Tibial nerve (tissue), 4 donors: ENCODE data around the gene SLC34A1. TPM values are rescaled to one million over a fixed set of nuclear protein-coding genes. Genes with fewer than 3 reads are reported as not detected.
A peak's percentile ranks its signal among the peaks of the same experiment; 100 is the strongest.

Source experiments
- DNase-seq, 2 donors: peaks; one replicate each; pipeline ENCODE4 v3.0.0-alpha.2; 2019; ENCODE audit warnings: low spot score in 2 of 2
- H3K27ac ChIP-seq, 4 donors: fragments of 200-600 bp; sonication (generic) in 3 of 4; one replicate each; pipeline ENCODE4 v1.5.1; 2017 to 2019; ENCODE audit warnings: mild to moderate bottlenecking in 1 of 4
- H3K27me3 ChIP-seq, 2 donors: fragments of 200-600 bp; sonication (generic) in 1 of 2; one replicate each; pipeline versions ENCODE4 v1.5.1 to v1.6.0; 2017 to 2019
- H3K36me3 ChIP-seq, 3 donors: fragments of 200-600 bp; sonication (generic); one replicate each; pipeline ENCODE4 v1.5.1; 2018 to 2019
- H3K4me1 ChIP-seq, 4 donors: fragments of 200-600 bp; sonication (generic) in 3 of 4; one replicate each; pipeline ENCODE4 v1.5.1; 2017 to 2019
- H3K4me3 ChIP-seq, 4 donors: fragments of 200-600 bp; sonication (generic) in 3 of 4; one replicate each; pipeline ENCODE4 v1.5.1; 2017 to 2019; ENCODE audit warnings: mild to moderate bottlenecking in 1 of 4, moderate library complexity in 1 of 4
- H3K9me3 ChIP-seq, 4 donors: fragments of 200-600 bp; sonication (generic) in 3 of 4; one replicate each; pipeline ENCODE4 v1.5.1; 2017 to 2019
- CTCF ChIP-seq, 5 experiments: fragments of 200-600 bp in 3 of 5; fragments of 450-650 bp in 2 of 5; sonication (generic) in 3 of 5; IDR thresholded peaks; one replicate each; pipeline ENCODE4 v1.5.1; 2016 to 2019; ENCODE audit warnings: antibody characterized with exemption in 5 of 5, mild to moderate bottlenecking in 3 of 5, moderate library complexity in 2 of 5
- EP300 ChIP-seq, 2 donors: sonication (generic); formaldehyde crosslinking; IDR thresholded peaks; one replicate each; pipeline ENCODE4 v1.6.1; 2017; ENCODE audit warnings: antibody characterized with exemption in 2 of 2, mild to moderate bottlenecking in 1 of 2
- POLR2A ChIP-seq, 2 donors: fragments of 450-650 bp; IDR thresholded peaks; one replicate each; pipeline ENCODE4 v1.6.1; 2017; ENCODE audit warnings: antibody characterized with exemption in 2 of 2, mild to moderate bottlenecking in 2 of 2, moderate library complexity in 2 of 2
- WGBS, 2 donors: methylation state at CpG; one replicate each; pipeline ENCODE4 v1.1.5; 2018; 5-methylcytosine and 5-hydroxymethylcytosine counted together
- total RNA-seq, 4 donors: library from RNA; depleted of rRNA; stranded (reverse); fragments of >200 nt; gene quantifications; one replicate each; pipeline ENCODE4 v1.1.0, GENCODE V29; 2016

SLC34A1 gene
- total RNA-seq, 4 donors from 2014 or later = not detected

GRCh38 chr5:177446200-177447065 lies 62.2 kb downstream of the SLC34A1 start, which contains the start of gene PRR7:
Gene PRR7 (plus strand): TSS chr5:177446814. CDS start chr5:177455068, 8,254 bp downstream.
- Histone ChIP-seq H3K4me3 (peak within 1 kb of the TSS; percentile 46 to 78 (median 56)), H3K4me1 (peaks cover 0 to 32% (median 22%) of the 10 kb centered on the region in 4 donors), H3K27me3 (peaks cover 0 to 24% of the 10 kb centered on the region in 2 donors), H3K36me3 (peaks cover 0 to 15% (median 0%) of the 10 kb centered on the region in 3 donors), H3K9me3 (no peaks in the 10 kb centered on the region), H3K27ac (peak within 1 kb of the TSS; percentile 72 to 90 (median 84))
- no peak for DNase-seq
- 0% methylated on average over 20 to 49 of the region's 89 CpGs for WGBS, 2 donors
- peak in 1 of 2 donors; percentile 31 for TF ChIP-seq EP300 (IDR thresholded peaks at IDR 0.05)
- peak in 4 of 5 experiments; percentile 7 to 60 (median 32) for TF ChIP-seq CTCF (IDR thresholded peaks at IDR 0.05)
- TF ChIP-seq POLR2A (IDR thresholded peaks at IDR 0.05) = peak in 1 of 2 donors; percentile 36

DNA sequence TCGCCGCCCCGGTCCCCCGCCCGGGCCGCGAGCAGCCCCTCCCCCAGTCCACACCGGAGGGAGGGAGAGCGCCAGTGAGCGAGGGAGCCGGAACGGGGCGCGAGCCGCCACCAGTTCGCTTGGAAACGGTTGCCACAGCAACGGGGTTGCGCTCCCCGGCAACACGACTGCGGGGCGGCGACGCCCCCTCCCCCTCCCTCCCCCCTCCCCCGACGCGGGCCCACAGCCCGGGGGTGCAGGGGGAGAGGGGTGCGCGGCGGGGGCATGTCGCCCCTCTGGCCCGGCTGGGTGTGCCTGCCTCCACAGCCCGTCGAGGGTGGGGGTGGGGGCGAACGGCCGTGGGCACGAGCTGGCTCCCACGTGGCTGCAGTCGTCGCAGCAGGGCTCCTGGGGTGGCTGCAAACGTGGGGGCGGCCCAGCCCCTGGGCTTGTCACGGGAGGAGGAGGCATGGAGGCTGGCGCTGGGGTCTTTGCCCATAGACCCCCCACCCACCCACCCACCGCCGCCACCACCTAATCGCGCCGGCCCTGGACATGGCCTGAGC lies 62.9 kb downstream of the SLC34A1 start:
- 0 to 1% methylated on average over 17 to 20 of the region's 52 CpGs for WGBS, 2 donors
- no peak for TF ChIP-seq EP300 (IDR thresholded peaks at IDR 0.05)
- TF ChIP-seq CTCF (IDR thresholded peaks at IDR 0.05) = no peak
- no peak for TF ChIP-seq POLR2A (IDR thresholded peaks at IDR 0.05)
- Histone ChIP-seq H3K9me3 (no peaks in the 10 kb centered on the region), H3K4me1 (peaks cover 0 to 32% (median 22%) of the 10 kb centered on the region in 4 donors), H3K27ac (peak overlapping the region; percentile 72 to 90 (median 84)), H3K36me3 (peaks cover 0 to 8% (median 0%) of the 10 kb centered on the region in 3 donors), H3K27me3 (peaks cover 0 to 30% of the 10 kb centered on the region in 2 donors), H3K4me3 (peak overlapping the region; percentile 46 to 78 (median 56))
- DNase-seq = no peak

DNA sequence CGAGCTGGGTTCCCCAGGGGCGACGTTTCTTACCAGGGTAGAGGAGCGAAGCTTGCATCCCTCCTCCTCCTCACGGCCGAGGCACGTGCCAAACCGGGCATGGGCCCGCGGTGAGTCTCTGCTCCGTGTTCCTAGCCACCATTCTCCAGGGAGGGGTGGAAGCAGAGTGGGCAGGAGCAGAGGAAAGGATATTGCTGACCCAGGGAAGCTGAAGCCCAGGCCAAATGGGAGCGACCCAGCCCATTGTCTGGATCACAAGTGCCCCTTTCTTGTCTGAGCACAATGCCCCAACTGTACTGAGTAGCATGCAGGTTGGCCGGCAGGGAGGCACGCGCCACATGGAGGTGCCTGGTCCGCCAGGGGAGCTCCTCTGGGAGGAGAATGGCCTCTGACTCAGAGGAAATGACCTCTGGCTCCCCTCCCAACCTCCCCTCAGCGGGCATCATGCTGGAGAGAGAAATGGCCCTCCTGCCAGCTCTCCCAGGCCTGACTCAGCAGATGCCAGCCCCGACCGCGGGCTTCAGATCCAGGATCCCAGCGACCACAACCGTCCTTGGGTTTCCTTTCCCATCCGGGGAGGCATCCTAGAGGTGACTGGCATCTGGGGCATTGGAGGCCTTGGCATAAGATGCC lies 63.5 kb downstream of the SLC34A1 start:
- peaks cover 0 to 2% (median 0%) of the 10 kb centered on the region in 3 donors for H3K36me3 ChIP-seq
- whole genome bisulfite sequencing, 2 donors = 6 to 14% methylated on average over 16 to 19 of the region's 23 CpGs
- peaks cover 0 to 36% of the 10 kb centered on the region in 2 donors for H3K27me3 ChIP-seq
- no peak for DNase-seq
- no peaks in the 10 kb centered on the region for H3K9me3 ChIP-seq
- H3K4me1 ChIP-seq = peaks cover 0 to 32% (median 22%) of the 10 kb centered on the region in 4 donors
- TF ChIP-seq CTCF (IDR thresholded peaks at IDR 0.05) (no peak), EP300 (IDR thresholded peaks at IDR 0.05) (peak in 1 of 2 donors; percentile 75)
- H3K27ac ChIP-seq = peak overlapping the region; percentile 72 to 90 (median 84)
- peak overlapping the region; percentile 46 to 78 (median 56) for H3K4me3 ChIP-seq

Other genes with a start within 250 kb of the SLC34A1 start
- 10 to 100 TPM; 24.1 to 56.7 (median 35.4) TPM for gene RAB24, start 80.7 kb upstream of the SLC34A1 start, total RNA-seq
- gene PRELID1, start 80.6 kb upstream of the SLC34A1 start, total RNA-seq = 10 to 100 TPM; 52.6 to 87.0 (median 65.2) TPM
- gene MXD3, start 72.5 kb upstream of the SLC34A1 start, total RNA-seq = 10 to 100 TPM in 2 of 4 donors, 1 to 10 TPM in 2; 5.2 to 33.9 (median 14.7) TPM
- 100 to 1,000 TPM; 144 to 179 (median 154) TPM for gene LMAN2, start 32.8 kb upstream of the SLC34A1 start, total RNA-seq
- 10 to 100 TPM; 10.2 to 29.6 (median 16.4) TPM for gene RGS14, start 26.5 kb upstream of the SLC34A1 start, total RNA-seq
- not detected for gene PFN3, start 16.2 kb downstream of the SLC34A1 start, total RNA-seq
- 1 to 10 TPM in 1 of 4 donors, under 1 TPM in 1, not detected in 2; 0.59 to 4.5 TPM for gene F12, start 25.1 kb downstream of the SLC34A1 start, total RNA-seq
- 10 to 100 TPM; 19.4 to 26.4 (median 23.2) TPM for gene GRK6, start 42.2 kb downstream of the SLC34A1 start, total RNA-seq
- gene PRR7, start 62.4 kb downstream of the SLC34A1 start, total RNA-seq = 10 to 100 TPM in 1 of 4 donors, 1 to 10 TPM in 3; 5.1 to 11.2 (median 7.5) TPM
- gene DBN1, start 89.2 kb downstream of the SLC34A1 start, total RNA-seq = 100 to 1,000 TPM in 3 of 4 donors, 10 to 100 TPM in 1; 89.8 to 139 (median 111) TPM
- 100 to 1,000 TPM in 1 of 4 donors, 10 to 100 TPM in 3; 78.0 to 138 (median 89.9) TPM for gene PDLIM7, start 113.2 kb downstream of the SLC34A1 start, total RNA-seq
- 10 to 100 TPM in 3 of 4 donors, 1 to 10 TPM in 1; 7.8 to 20.1 (median 11.5) TPM for gene DOK3, start 125.4 kb downstream of the SLC34A1 start, total RNA-seq
- 100 to 1,000 TPM in 2 of 4 donors, 10 to 100 TPM in 2; 85.3 to 139 (median 105) TPM for gene DDX41, start 132.5 kb downstream of the SLC34A1 start, total RNA-seq
- gene FAM193B, start 170.1 kb downstream of the SLC34A1 start, total RNA-seq = 100 to 1,000 TPM in 3 of 4 donors, 10 to 100 TPM in 1; 82.4 to 152 (median 115) TPM
- gene TMED9, start 207.8 kb downstream of the SLC34A1 start, total RNA-seq = 10 to 100 TPM; 83.3 to 97.1 (median 95.8) TPM
- 10 to 100 TPM; 13.6 to 41.1 (median 29.8) TPM for gene B4GALT7, start 215.7 kb downstream of the SLC34A1 start, total RNA-seq